Stimulated activated CD4-positive, alpha-beta T cell treated with anti-CD3 and anti-CD28 coated beads, Interleukin-4, amount 100 ng/mL, for 48 hours (primary cell): ENCODE results near the gene KDM2A.

ENCODE experiments used
- DNase-seq, 2 donors: peaks; one replicate each; pipeline ENCODE4 v3.0.0-alpha.2; 2020; ENCODE audit warnings: low read depth in 2 of 2

KDM2A gene

DNA sequence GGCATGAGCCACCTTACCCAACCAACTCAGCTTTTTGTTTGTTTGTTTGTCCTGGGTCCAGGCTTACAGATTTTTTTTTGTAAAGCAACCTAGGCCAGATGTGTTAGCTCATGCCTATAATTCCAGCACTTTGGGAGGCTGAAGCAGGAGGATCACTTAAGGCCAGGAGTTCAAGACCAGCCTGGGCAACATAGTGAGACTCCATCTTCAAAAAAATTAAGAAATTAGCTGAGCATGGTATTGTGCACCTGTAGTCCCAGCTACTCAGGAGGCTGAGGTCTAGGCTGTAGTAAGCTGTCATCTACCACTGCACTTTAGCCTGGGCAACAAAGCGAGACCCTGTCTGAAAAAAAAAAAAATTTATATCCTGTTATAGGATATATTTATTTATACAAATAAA is 118.5 kb downstream of the KDM2A start:
- DNase-seq: no peak

DNA sequence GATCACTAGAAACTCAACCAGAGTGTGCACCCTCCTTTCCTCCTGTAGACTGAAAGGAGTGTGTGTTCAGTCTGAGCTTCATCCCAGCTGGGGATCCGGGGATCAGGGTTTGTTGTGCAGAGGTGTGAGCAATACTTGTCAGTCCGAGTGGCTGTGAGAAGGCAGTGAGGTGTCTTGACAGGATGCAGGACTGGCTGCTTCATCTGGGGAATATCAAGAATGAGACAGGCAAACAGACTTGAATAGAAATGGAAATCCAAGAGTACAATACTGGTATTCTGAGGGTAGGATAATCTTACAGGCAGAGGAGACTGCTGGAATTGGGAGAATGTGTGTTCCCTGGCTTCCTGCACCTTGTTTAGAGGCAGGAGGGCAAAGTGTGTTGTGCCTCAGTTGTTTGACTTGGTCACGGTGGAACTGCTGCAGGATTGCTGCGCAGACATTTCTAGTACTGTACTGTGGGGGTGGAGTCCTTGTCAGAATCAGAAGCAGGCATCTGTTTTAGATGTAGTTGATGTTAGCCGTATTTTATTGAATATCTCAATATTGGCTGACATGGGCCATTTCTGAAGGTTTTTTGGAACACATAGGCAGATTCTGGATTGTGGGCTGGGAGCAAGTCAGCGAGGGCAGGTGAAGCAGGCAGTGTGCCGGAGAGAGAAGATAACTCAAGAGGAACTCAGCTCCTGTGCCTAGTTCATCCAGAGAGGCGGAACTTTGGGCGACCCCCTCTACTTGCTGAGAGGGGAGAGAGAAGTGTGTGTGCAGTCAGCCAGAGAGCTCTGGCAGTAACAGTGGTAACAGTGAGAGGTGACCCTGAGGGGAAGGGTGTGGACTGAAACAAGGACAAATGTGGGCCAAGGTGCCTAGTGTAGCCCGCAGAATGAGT is 120.1 kb downstream of the KDM2A start:
- no peak for DNase-seq

DNA sequence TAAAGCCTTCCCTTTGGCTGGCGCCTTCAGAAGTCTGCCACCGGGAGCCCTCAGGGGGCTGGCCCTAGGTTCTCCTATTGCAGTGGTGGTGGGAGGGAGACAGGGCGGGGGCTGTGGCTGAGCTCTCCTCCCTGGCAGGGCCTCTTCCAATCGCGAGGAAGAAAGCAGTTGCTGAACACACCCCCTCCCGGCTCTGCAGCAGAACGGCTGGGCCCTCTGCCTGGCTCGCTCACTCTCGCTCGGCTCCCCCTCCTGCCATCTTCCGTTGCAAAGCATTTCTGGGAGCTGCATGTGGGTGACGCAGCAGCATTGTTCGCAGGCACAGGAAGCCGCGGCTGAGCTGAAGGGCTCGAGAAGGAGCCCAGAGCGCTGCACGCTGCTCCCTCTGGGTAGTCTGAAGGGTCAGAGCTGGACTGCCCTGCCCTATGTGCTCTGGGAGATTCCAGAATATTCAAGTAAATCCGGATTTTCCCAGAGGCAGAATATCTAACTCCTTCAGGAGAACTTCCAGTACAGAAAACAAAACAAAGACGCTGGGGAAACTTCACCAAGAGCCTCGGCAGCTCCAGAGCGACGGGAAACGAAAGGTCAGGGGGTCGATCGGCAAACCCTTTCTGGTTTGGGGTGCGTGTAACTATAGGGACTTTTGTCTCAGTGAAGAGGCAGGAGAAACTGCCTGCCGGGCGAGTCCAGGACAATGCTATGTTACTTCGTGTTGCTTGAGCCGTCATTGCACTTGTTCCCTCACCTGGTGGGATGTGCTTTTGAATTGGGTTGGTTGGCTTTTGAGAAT is 120.9 kb downstream of the KDM2A start:
- DNase-seq: peak; percentile 88 to 97

DNA sequence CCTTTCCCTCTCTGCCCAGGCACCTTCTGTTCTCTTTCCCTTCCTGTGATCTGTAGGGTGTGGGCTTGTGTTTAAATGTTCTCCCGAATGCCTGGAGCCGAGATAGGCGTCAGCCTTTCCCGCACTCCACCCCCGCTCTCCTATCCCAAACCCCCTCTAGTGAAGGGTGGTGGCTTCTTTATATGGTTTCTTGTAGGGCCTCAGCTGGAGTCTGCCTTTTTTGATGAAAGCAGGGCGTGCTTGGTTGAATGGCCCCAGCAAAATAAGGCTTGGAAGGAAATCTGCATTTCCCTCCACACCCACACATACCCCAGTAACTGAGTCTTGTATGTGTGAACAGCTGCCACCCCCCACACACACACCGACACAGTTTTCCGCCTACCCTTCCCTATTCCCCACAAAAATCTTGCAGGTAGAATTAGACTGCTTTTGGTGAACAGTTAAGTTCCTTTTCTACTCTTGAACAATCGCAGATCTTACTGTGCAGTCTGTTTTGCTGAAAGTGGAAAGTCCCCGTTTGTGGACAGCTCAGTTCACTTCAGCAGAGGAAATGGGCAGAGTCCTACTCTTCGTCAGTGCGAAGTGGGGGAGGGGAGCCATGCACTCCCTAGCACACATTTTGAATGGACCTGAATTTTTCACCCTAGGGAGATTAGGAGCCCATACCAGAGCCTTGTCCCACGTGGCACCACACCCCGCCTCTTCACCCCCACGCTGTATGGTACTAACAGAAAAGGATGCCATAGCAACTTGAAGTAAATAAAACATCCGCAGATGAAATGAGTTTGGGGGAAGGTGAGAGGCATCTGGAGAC is 121.7 kb downstream of the KDM2A start:
- DNase-seq: peak; percentile 76 to 85

DNA sequence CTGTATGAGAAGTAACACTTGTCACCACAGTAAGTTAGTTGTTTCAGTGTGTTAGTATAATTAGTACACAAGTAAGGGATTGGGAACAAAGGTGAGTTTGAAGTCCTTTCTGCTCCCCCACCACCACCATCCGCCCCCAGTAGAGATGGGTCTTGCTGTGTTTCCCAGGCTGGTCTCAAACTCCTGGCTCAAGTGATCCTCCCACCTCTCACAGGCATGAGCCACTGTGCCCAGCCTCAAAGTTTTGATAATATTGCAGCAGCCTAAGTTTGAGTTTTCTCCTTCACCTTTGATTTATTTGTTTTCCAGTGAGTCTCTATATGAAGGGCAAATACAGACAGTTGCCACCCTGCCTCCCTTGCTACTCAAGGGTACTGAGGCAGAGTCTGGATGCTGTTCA is 123.5 kb downstream of the KDM2A start:
- DNase-seq: no peak

DNA sequence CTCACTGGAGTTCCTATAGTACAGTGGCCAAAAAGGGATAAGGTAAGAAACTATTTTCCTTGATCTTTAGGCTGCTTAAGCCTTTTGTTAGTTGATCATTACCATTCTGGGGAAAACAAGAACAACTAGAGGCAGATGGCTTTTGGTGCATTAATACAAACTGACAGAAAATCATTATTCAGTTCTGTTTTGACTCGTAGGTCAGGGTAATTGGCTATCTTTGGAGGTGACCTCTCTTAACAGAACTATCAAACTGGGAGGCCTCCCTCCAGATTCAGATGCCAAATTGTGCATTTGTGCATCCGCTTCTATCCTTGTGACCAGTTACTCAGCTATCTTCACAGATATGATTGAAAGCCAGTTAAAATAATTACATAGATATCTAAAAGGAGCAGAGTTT is 124.0 kb downstream of the KDM2A start:
- no peak for DNase-seq

DNA sequence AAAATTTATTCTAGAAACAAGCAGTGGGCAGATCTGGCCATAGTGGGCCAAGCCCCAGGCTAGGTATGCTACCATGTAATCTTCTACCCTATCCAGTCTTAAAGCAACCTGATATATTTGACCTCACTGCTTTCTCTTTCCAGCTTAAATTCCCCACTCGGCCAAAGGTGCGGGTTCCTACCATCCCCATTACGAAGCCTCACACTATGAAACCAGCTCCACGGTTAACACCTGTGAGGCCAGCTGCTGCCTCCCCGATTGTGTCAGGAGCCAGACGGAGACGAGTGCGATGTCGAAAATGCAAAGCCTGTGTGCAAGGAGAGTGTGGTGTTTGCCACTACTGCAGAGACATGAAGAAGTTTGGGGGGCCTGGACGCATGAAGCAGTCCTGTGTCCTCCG is 126.0 kb downstream of the KDM2A start:
- DNase-seq: no peak

DNA sequence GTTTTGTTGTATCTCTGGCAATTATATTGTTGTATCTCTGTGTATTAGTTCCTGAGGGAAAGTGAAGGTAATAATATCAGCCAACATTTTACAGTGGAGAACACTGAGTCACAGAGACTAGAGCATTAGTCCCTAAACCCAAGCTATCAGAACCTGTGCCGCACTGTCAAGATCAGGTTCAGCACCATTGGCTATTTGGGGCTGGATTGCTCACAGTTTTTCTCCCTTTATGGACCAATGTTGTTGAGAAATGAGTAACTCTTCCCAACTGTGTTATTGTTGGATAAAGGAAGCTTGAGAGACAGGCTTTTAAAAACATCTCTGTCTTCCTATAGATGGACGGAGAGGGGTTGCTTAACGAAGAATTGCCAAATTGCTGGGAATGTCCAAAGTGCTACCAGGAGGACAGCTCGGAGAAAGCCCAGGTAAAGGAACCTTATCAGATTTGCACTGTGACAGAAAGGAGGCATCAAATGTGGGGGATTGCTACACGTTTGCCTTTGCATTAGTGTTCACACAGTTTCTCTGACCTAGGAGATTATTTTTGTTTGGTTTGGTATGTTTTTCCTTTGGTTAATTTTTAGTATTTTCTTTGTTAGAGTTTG is 129.0 kb downstream of the KDM2A start:
- no peak for DNase-seq

DNA sequence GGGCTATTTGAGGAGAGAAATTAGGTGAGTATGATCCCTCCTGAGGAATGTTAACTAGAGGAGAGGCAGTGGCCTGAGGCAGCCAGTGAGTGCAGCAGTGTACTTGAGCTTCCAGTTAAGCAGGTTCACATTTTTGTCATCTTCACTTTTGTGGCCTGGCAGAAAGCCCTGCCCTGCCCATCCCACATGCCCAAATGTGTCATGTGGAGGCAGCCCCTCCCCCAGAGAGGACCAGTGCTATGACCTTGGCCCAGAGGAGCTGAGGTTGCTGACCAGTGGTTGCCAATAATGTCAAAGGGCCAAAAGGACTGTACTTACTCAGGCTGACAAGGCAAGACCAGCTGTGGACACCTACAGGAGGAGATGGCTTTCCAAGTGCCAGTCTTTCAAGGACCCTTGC is 129.6 kb downstream of the KDM2A start:
- DNase-seq: no peak

DNA sequence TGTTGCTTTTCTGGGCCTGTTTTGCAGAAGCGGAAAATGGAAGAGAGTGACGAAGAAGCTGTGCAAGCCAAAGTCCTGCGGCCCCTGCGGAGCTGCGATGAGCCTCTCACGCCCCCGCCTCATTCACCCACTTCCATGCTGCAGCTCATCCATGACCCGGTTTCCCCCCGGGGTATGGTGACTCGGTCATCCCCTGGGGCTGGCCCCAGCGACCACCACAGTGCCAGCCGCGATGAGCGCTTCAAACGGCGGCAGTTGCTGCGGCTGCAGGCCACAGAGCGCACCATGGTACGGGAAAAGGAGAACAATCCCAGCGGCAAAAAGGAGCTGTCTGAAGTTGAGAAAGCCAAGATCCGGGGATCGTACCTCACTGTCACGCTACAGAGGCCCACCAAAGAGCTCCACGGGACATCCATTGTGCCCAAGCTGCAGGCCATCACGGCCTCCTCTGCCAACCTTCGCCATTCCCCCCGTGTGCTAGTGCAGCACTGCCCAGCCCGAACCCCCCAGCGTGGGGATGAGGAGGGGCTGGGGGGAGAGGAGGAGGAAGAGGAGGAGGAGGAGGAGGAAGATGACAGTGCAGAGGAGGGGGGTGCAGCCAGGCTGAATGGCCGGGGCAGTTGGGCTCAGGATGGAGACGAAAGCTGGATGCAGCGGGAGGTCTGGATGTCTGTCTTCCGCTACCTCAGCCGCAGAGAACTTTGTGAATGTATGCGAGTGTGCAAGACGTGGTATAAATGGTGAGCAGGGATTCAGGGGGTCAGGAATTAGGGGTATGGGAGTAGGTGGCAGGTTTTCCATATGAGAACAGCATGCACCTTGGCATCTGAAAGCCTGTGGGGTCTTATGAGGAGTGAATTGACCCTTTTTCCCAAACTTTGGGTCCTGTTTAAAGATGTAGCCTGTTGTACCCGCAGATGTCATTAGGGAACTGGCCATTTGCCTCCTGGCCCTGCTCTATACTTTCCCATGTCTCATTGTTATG is 131.3 kb downstream of the KDM2A start:
- DNase-seq: no peak

DNA sequence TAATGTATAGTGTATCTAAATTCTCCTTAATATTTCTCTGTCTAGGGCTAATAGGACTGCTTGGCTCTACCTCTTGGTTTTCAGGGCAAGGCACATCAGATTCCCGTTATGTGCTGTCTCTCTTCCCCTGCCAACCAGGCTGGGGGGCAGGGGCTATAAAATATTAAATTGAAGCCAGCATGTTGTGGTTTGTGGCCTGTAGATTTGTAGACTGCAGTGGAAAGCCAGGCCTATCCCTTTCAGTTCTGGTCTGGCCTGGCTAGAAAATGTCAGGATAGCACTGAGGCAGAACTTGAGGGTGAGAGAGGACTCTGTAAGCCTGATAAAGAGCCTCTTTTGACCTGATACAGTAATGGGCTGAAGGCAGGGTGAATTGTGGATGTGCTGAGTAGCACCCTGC is 132.8 kb downstream of the KDM2A start:
- DNase-seq: no peak

DNA sequence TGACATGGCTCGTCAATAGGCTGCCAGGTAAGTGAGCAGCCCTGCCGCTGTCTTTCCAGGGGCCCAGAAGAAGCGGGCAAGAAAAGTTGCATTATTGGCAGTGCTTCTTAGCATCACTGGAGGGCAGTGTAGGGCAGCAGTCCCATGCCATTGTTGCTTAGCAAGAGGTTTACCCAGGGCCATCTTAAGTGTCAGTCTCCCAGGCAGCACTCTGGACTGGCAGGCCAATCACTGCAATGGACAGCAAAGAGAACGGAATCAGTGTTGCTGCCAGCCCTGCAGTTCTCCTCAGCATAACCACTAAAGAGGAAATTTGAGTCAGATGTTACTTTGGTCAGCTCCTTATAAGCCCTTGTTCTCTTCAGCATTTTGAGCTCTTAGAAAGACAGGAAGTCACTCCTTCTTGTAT is 133.8 kb downstream of the KDM2A start:
- no peak for DNase-seq

DNA sequence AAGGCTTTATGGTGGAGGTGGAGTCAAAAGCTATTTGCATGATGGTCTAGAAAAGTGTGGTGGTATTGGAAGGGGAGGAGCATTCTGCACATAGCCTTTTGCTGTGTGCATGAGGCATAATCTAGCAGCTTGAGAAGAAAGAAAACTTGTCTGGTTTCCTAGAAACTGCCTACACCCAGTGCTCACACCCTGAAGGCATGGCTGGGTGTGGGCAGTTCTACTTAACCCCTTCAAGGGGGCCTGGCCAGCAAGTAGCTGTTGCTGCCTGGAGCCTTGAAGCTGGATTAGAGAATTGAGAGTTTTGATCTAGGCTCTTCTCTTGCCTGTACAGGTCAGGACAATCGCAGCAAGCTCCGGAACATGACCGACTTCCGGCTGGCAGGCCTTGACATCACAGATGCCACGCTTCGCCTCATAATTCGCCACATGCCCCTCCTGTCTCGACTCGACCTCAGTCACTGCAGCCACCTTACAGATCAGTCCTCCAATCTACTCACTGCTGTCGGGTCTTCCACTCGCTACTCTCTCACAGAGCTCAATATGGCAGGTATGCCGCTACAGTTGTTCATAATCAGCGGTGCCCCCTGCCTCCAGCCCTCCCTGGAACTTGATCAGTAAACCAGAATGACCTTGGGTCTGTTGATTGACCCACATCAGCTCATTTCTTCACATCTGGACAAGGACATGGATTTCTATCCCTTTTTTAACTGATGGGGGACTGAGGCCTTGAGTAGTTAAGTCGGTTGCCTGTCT is 135.0 kb downstream of the KDM2A start:
- no peak for DNase-seq

DNA sequence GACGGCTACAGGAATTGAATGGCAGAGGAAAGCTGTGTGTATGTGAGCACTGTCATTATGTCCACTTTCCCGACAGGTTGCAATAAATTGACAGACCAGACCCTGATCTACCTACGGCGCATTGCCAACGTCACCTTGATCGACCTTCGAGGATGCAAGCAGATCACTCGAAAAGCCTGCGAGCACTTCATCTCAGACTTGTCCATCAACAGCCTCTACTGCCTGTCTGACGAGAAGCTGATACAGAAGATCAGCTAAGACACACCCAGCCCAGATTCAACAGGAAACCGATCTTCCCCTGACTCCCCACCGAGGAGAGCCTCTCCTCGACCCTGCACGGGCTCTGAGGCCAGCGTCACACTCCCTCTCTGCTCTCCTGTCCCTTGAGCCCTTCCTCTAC is 135.7 kb downstream of the KDM2A start:
- DNase-seq: no peak

DNA sequence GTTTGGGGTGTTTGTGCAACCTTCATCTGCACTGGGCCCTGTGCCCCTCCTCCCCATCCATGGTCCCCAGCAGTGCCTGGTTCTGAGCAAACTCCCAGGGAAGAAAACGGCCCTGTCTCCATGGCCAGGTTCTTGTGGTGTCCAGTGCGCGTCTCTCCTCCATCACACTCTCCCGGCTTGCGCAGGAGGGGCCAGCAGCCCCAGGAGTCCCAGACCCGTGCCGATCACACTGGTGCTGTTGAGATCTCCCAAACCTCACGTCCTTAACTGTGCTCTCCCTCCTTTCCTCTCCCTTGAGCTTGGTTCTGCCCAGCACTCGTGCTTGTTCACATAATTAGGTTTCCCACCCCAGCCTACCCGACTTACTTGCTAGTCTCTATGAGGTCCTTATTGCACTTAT is 136.3 kb downstream of the KDM2A start:
- no peak for DNase-seq

DNA sequence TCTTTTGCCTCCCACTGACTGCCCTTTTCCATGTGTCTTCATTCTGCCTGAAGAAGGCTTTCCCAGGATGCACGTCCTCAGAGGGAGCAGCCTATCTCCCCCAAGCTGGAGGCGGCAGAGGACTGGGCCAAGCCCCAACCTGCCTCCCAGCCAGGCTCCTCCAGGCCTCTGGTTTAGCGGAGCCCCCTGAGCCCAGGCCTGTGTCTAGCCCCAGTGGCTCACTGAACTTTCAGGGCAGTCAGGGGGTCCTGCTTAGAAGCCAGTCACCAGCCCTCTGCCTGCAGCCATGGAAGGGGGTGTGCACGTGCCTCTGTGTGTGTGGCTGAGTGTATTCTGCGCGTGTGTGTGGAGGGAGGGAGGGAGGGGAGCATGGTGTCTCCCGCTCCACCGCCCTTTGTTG is 136.8 kb downstream of the KDM2A start:
- no peak for DNase-seq

DNA sequence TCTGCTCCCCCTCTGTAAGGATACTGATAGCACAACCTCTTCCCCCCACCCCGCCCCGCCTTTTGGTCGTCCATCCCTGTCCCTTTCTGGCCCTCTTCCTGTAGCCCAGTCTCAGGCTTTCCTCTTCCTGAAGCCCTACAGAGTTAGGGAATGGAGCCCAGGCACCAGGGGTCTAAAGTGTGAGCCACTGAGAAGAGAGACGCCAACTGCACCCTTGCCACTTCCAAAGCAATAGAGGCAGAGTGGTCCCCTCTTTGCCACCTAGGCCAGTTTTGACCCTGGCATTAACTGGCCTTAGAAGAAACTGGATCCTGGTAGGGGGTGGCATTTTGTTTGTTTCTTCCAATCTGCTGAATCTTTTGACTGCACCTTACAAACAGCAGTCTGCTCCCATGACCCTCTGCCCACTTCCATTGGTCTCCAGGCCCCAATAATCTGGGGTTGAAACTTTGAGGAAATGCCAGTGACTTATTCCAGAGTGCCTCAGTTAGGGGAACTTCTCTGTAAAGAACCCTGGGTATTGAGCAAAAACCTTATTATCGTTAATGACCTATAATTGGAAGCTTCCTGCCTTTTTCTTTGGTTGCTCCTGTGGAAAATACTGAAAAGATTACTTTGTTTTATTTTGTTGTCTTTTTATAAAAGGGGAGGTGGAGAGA is 137.5 kb downstream of the KDM2A start:
- no peak for DNase-seq

DNA sequence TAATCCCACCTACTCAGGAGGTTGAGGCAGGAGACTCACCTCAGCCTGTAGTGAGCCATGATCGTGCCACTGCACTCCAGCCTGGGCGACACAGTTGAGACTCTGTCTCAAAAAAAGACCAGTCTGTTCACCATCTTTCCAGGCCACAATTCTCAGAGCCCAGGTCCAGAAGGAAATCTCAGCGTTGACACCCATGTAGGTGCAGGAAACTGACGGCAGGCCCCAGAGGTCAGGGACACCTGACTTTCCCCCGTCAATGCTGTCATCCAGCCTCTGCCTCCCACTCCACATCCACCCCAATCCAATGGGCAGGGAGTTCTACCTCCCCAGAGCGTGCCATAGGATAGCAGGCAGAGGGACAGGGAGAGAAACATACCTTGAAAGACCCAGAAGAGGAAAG is 141.3 kb downstream of the KDM2A start:
- no peak for DNase-seq

DNA sequence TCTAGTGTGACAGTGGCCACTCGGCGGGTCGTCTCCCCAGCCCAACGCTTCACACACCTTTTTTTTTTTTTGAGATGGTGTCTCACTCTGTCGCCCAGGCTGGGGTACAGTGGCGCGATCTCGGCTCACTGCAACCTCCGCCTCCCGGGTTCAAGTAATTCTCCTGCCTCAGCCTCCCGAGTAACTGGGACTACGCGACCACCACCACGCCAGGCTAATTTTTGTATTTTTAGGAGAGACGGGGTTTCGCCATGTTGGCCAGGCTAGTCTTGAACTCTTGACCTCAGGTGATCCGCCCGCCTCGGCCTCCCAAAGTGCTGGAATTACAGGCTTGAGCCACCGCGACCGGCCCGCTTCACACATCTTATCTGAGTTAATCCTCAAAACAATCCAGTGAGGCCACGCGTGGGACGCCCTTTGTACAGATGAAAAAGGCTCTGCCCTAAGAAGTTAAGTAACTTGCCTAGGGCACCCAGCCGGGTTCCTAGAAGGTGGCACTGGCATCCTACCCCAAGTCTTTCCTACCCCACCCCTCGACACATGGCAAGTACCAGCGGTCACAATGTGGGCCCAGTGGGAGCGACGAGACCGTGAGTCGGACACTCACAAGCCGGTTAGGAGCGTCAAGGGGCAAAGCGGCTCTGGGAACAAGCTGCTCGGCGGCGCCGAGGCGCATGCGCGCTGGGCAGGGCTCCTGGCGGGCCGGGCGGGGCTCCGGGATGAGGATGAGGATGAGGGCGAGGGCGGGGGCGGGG is 142.0 kb downstream of the KDM2A start:
- peak; percentile 51 to 66 for DNase-seq
